ENCODE results near the gene EVA1C.
"Not testable (repeated sequence)": the region's sequence is repeated elsewhere in the genome, so short reads cannot be mapped to it uniquely, and the experiment has no call there.

EVA1C gene

DNA sequence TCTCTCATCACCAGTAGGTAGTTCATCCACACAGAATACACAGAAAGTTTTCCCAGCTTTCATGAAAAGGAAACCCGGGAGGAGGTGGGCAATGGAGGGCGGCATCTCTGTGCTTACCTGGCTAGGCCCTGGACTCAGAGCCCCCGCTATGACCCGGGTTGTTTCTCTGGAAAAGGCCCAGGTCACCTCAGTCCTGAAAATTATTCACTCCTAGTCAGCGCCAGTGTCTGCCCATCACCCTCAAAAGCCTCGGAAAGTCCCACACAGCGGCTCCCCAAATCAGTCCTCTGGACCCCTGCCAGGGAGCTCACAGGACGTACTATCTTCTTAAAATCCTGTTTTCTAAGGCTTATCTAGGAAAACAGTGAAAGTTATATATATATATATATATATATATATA lies 121.6 kb downstream of the EVA1C start:
- no peak for DNase-seq

DNA sequence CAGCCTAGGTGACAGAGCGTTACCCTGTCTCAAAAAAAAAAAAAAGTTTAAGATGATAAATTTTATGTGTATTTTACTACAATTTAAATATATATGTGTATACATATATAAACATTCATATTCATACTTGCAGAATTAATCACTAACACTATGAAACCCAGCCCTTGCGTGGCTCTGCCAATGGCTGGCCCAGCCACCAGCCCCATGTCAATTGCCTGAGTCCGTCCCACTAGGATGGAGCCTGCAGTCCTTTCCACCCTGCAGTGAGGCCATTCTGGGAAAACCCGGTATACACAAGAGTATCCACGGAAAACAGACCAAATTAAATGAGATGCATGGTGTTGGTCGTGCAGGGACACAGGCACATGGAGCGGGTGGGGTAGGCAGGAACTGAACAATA lies 123.1 kb downstream of the EVA1C start:
- no peak for DNase-seq

DNA sequence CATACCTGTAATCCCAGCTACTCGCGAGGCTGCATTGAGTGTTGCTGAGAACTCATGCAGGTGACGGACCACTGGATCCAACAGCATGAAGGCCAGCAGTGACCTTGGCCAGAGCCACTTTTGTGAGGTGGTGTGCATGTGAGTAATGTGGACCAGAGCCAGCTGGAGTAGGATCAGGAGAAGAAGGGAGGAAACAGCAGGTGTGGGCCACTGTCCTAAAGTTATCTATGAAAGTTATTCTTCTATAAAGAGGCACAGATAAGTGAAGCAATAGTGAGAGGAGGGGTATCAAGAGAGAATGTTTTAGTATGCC lies 125.0 kb downstream of the EVA1C start:
- no peak for DNase-seq

DNA sequence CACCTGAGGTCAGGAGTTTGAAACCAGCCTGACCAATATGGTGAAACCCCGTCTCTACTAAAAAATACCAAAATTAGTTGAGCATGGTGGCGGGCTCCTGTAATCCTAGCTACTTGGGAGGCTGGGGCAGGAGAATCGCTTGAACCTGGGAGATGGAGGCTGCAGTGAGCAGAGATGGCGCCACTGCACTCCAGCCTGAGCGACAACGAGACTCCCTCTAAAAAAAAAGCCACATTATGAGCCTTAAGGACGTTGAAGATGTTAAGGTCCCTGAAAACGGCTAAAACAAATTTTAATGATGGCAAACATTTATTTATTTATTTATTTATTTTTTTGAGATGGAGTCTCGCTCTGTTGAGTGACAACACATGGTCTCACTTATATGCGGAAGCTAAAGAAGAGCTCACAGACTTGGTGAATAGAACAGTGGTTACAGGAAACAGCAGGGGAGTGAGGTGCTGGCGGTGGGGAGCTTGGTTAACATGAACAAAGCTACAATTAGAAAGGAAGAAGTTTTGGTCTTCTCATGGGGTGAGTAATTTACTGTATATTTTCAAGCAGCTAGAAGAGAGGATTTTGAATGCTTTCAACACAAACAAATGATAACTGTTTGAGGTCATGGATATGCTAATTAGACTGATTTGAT lies 125.8 kb downstream of the EVA1C start:
- DNase-seq, result no peak

DNA sequence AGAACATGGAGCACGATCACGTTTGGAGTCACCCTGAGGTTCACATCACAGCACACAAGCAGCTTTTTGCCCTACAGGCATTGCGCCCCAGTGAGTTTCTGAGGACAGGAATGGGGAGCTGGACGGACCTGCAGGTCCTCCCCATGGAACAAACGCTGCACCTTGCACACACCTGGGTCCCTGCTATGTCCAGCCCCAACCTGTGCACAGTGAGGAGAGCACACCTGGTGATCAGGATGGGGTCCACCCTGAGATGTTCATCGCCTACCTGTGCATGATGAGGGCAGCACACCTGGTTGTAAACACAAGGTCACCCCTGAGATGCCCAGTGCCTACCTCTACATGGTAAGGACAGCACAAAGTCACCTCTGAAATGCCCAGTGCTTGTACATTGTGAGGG lies 126.9 kb downstream of the EVA1C start:
- DNase-seq, result no peak

DNA sequence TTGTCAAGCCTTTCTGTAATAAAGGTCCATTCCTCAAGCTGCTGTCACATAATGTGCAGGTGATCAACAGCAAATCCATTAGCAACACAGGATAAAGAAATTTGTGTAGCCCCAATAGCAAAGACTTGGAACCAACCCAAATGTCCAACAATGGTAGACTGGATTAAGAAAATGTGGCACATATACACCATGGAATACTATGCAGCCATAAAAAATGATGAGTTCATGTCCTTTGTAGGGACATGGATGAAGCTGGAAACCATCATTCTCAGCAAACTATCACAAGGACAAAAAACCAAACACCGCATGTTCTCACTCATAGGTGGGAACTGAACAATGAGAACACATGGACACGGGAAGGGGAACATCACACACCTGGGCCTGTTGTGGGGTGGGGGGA lies 130.6 kb downstream of the EVA1C start:
- DNase-seq, result not testable (repeated sequence)

DNA sequence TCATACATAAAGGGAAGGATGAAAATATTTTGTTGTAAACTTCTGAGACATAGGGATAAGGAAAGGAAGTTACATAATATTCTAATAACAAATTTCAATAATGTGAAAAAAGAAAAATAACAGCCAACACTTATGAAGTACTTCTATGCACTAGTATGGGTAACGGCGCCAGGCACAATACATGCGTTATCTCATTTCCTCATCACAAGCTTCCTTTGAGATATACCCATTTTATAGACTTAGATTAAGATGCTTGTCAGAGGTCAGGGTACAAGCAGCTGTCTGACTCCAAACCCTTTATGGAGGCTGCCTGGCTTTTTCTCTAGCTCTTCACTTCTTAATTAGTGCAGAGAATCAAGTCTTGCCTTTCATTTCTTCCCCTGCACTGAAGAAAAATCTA lies 131.5 kb downstream of the EVA1C start:
- DNase-seq, result no peak

DNA sequence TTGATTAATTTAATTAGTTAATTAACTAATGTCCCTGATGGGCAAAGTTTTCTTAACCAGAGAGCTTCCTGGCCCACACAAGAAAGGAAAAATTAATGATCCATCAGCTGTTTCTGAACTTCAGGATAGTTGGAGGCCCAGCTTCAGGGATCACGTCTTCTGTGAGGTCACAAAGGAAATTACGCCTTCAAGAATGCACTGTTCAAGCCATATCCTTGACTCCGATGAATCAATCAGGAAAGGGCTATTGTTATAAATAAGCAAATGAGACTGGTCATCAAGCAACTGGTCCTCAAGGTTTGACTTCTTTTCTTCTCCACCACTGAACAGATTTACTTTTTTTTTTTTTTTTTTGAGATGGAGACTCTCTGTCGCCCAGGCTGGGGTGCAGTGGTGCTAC lies 132.2 kb downstream of the EVA1C start:
- no peak for DNase-seq

DNA sequence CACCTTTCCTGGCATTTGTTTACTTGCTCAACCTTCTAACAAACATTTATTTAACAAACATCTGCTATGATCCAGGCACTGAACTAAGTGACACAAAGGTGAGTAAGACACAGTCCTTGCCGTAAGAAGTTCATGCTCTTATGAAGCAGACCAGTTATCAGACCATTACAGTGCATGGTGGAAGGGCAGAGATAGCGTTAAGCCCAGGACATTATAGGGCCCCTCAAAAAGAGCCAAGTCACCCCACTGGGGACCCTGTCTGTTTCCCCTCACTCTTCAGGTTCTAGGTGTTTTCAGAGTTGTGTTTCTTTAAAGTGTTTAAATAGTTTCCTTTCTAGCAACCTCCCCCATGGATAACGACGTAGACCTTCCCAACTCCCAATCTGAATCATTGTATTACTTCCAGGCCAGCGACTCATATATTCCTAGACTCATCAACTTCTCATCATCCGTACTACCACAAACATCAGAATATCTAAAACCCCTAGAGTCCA lies 133.5 kb downstream of the EVA1C start:
- no peak for DNase-seq

DNA sequence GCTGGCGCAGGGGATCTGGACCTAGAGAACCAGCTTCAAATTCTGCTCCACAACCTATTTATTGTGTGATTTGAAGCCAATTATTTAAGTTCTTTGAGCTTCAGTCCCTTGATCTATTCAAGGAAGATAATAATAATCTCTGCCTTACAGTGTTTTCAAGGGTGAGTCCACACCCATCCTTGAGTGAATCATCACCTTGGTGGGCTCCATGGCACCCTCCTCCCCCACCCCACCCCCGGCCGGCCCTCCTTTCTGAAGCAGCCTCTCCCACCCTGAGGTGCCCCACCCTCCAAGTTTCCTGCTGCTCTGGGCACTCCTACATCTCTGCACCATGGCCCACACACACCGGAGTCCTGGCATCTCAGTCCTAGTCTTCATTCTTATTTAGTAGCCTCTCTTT lies 134.5 kb downstream of the EVA1C start:
- DNase-seq, result no peak

DNA sequence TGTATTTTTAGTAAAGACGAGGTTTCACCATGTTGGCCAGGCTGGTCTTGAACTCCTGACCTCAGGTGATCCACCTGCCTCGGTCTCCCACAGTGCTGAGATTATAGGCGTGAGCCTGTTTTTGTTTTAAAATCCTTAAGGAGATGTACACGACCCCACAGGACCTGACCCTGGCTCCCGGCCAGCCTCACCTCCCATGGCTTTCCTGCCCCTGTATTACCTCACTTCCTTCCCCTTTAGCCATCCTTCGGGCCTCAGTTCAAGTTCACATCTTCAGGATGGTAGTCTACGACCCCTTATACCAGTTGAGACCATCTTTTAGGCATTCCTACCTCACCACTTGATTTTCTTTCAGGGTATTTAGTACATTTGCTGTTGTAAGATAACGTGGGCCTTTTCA lies 136.5 kb downstream of the EVA1C start:
- no peak for DNase-seq

DNA sequence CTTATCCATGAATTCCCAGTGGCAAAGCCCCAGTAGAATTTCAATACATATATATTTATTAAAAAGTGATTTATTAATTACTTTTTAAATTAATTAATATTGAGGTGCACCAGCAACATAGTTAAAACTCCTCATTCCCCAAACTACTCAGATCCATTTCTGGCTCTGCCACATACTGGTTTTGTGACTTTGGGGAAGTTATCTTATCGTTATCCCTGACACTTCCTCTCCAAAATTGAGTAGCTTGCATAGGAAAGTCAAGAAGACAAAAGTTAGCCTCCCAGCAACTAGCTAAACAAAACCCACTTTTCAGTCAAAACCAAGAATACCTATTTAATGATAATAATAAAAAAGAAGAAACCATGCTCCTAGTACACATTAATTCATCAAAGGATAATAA lies 136.9 kb downstream of the EVA1C start:
- no peak for DNase-seq

DNA sequence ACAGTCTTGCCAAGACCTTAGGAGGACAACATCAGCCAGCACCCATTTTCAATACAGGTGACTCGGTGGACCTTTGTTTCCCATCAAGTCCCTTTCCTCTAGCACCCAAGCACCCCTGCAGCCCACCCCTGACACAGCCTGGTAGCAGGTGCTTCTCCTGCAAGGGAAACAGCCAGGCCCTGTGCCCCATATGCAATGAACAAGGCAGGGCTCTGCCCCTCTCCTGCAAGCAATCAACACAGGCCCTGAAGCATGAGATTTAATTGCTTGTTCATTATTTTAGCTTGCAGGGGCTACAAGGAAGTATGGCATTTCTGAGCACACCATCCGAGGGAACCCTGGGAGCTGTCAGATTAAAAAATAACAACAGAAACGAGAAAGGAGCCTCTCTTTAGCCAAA lies 137.4 kb downstream of the EVA1C start:
- no peak for DNase-seq

DNA sequence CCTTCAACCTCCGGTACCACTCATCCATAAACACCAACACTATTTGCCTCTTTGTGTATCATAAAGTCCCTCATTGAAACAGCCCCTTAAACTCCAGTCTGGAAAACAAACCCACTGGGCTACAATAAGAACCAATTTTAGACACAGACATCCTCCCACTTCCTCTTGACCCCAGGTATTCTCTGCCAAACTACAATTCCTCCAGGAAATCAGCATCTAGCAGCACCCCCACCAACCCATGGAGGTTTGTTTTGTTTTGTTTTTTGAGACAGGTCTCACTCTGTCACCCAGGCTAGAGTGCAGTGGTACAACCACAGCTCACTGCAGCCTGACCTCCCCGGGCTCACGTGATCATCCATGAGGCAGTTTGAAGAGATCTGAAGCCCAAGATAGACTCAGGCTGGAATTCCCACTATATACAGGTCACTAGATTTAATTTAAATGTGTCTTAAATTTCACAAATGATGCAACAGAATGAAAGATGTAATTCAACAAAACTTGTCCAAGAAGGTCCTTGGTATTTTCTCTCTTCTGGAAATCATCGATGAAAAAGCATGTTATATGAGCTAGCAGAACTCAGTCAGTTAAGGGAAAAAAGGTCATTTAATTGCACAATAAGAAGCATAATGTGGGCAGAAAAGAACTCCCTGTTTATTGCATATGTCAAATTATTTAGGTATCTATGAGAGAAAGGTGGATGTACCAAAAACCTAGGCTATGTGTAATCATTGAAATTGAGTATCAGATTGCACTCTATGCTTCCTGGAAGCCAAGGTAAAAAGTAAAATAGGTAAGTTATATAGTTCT lies 142.5 kb downstream of the EVA1C start:
- DNase-seq, result no peak

DNA sequence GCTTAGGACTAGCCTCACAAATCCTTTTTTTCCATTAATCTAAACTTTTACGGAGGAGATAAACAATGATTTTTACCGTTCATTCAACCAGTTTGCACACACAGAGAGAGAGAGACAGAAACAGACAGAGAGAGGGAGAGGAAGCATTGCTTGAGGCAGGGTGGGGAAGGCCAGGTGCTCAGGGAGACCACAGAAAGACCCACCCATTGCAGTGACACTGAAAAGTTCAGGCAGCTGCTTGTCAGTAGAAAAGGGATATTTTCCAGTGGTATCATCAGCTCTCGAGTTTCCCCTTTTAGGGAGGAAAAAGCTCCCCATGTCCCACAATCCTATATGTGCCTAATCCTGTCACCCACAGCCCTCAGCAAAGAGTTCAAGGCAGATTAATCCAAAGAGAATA lies 145.6 kb downstream of the EVA1C start:
- DNase-seq, result no peak

DNA sequence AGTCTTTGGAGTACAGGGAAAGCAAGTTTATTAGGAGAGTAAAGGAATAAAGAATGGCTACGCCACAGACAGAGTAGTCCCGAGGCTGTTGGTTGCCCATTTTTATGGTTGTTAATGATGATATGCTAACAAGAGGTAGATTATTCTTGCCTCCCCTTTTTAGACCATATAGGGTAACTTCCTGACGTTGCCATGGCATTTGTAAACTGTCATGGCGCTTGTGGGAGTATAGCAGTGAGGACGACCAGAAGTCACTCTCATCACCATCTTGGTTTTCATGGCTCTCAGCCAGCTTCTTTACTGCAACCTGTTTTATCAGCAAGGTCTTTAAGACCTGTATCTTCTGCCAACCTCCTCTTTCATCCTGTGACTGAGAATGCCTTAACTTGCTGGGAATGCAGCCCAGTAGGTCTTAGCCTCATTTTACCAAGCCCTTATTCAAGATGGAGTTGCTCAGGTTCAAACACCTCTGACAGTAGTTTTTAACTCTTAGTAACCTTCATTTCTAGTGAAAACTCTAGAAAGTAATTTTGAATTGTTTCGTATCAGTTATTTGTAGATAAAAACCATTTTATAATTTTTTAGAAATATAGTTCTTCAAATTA lies 146.6 kb downstream of the EVA1C start:
- no peak for DNase-seq

DNA sequence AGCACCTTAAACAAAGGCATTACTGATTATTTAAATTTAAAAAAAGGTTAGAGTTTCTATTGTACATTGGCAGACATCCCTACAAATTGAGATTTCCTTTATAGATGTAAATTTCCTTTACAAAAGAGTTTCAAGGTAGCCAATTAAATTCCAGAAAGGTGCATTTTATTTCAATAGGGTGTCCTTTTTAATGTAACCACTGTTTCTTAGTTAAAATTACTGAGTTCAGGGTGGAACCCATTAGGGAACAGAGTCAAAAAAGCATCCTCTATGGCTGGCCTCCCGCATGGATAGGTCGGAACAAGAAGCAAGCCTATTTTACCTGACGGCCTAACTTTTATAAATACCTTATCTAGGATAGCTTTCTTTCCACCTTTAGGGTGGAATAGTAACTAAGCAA lies 148.4 kb downstream of the EVA1C start:
- DNase-seq, result no peak

DNA sequence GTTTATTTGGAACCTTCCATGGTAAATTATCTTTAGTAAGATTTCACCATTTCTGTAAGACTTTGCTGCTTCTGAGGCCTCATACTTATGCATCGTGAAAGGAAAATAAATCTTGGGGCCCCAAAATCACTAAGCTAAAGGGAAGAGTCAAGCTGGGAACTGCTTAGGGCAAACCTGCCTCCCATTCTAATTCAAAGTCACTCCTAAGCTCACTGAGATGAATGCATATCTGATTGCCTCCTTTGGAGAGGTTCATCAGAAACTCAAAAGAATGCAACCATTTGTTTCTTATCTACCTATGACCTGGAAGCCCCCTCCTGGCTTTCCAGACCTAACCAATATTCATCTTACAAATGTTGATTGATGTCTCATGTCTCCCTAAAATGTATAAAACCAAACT lies 149.0 kb downstream of the EVA1C start:
- DNase-seq, result not testable (repeated sequence)

DNA sequence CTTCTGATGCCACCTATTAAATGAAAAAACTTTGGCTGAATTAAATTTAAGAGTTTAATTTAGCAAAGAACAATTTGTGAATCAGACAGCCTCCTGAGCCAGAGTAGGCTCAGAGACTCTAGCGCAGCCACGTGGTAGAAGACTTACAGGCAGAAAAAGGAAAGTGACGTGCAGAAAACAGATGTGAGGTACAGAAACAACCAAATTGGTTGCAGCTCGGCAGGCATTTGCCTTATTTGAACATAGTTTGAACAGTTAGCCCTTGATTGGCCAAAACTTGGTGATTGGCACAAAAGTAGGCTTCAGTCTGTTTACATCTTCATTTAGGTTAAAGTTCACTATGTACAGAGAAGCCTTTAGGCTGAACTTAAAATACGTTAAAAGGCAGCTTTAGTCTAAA lies 149.9 kb downstream of the EVA1C start:
- no peak for DNase-seq

DNA sequence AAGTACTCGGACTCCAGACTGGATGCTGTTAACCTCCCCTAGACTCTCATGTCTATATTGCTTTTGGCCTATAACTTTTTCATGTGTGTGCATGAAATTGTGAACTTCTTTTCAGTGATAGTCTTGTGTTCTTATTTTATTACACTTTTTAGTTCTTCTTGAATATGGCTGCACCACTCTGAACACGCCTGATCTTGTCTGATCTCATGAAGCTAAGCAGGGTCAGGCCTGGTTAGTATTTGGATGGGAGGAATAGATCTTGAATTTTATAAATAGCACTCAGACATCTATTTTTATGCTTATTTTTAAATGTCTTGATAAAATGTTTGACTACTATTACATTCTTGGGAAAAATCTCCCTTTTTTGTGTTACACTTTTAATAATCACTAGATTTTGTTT lies 150.4 kb downstream of the EVA1C start:
- DNase-seq, result no peak
